ENCODE measurements around the gene NDC80.

Gene NDC80

DNA sequence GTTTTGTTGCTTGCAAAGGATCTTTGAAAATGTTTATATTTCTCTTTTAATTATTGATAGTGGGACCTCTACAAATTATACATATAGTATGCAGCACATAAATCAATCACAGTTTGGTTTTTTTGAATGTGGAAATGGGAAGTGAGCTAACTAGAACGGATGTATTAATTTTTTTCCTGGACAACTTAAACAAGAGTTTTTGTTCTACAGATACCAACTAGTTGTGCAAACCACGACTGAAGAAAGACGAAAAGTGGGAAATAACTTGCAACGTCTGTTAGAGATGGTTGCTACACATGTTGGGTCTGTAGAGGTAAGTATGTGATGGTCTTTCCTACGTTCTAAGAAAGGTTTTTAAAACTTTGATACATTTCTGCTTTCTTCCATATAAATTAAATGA is 39.2 kb downstream of the NDC80 start:
- H3K4me3 ChIP-seq (ENCODE audit: low read depth, low read length) = no peak overlapping the region
- no peak for DNase-seq (ENCODE audit: low read depth)
- TF ChIP-seq, protein P1, sequence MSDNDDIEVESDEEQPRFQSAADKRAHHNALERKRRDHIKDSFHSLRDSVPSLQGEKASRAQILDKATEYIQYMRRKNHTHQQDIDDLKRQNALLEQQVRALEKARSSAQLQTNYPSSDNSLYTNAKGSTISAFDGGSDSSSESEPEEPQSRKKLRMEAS (IDR thresholded peaks at IDR 0.05; ENCODE audit: low read depth, low read length) = no peak
- TF ChIP-seq POLR2A (IDR thresholded peaks at IDR 0.05; ENCODE audit: extremely low read depth, insufficient read length) (no peak), MYC (IDR thresholded peaks at IDR 0.05; ENCODE audit: low read depth, low read length) (no peak)
- TF ChIP-seq, protein P2, sequence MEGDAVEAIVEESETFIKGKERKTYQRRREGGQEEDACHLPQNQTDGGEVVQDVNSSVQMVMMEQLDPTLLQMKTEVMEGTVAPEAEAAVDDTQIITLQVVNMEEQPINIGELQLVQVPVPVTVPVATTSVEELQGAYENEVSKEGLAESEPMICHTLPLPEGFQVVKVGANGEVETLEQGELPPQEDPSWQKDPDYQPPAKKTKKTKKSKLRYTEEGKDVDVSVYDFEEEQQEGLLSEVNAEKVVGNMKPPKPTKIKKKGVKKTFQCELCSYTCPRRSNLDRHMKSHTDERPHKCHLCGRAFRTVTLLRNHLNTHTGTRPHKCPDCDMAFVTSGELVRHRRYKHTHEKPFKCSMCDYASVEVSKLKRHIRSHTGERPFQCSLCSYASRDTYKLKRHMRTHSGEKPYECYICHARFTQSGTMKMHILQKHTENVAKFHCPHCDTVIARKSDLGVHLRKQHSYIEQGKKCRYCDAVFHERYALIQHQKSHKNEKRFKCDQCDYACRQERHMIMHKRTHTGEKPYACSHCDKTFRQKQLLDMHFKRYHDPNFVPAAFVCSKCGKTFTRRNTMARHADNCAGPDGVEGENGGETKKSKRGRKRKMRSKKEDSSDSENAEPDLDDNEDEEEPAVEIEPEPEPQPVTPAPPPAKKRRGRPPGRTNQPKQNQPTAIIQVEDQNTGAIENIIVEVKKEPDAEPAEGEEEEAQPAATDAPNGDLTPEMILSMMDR (IDR thresholded peaks at IDR 0.05; ENCODE audit: low read depth, low read length) = no peak

DNA sequence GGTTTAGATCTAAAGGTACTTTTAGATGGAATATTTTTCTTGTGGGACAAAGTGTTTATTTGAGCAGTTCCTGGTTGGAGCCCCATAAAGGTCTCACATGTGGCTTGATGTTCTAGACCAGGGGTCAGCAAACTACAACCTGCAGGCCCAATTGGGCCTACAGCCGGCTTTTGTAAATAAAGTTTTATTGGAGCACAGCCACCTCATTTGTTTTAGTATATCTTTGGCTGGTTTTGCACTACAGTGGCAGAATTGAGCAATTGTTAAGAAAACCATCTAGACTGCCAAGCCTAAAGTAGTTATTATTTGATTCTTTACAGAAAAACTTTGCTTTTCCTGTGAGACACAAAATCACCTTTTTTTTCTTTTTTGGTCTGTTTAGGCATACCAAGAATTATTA is 41.6 kb downstream of the NDC80 start:
- TF ChIP-seq MYC (IDR thresholded peaks at IDR 0.05; ENCODE audit: low read depth, low read length) (no peak), POLR2A (IDR thresholded peaks at IDR 0.05; ENCODE audit: extremely low read depth, insufficient read length) (no peak)
- TF ChIP-seq, protein P2 (IDR thresholded peaks at IDR 0.05; ENCODE audit: low read depth, low read length) = no peak
- TF ChIP-seq, protein P1 (IDR thresholded peaks at IDR 0.05; ENCODE audit: low read depth, low read length) = no peak
- no peak for DNase-seq (ENCODE audit: low read depth)
- H3K4me3 ChIP-seq (ENCODE audit: low read depth, low read length) = no peak overlapping the region

DNA sequence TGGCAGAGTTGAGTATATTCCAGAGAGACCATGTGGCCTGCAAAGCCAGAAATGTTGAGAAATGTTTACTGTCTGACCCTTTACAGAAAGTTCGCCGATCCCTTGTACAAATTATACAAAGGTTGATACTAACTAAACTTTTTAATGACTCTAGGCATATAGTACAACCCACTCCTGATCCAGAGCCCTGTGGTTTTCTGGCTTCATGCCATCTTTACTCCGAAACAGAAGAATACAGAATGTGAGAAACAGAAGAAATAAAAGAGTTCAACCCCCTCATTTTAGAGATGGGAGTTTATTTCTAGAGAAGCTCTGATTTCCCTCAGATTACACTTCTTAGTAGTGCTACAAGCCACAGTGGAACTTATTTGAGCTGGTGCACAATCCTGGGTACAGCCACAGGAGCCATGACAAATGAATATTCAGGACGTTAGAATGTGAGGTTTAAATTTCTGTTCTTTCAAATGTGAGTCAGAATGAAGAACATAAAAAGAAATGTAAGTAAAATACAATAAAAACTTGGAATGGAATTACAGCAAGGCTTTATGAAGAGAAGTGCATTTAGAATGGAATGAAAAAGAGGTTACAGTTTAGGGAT is 46.1 kb downstream of the NDC80 start:
- TF ChIP-seq, protein P2 (IDR thresholded peaks at IDR 0.05; ENCODE audit: low read depth, low read length) = no peak
- TF ChIP-seq MYC (IDR thresholded peaks at IDR 0.05; ENCODE audit: low read depth, low read length) = no peak
- TF ChIP-seq POLR2A (IDR thresholded peaks at IDR 0.05; ENCODE audit: extremely low read depth, insufficient read length) = no peak
- TF ChIP-seq, protein P1 (IDR thresholded peaks at IDR 0.05; ENCODE audit: low read depth, low read length) = no peak
- DNase-seq (ENCODE audit: low read depth) = no peak
- no peak overlapping the region for H3K4me3 ChIP-seq (ENCODE audit: low read depth, low read length)

DNA sequence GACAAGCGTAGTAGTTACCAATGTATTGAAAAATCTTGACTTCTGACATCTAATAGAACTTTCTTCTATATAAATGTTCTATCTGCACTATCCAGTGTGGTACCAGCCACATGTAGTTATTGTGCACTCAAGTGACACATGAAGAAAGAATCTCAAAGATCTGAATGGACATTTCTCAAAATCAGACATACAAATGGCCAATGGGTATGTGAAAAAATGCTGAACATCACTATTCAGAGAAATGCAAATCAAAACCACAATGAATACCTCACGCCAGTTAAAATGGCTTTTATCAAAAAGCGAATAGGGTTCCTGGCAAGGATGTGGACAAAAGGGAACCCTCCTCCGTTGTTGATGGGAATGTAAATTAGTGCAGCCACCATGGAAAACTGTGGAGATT is 46.7 kb downstream of the NDC80 start:
- no peak overlapping the region for H3K4me3 ChIP-seq (ENCODE audit: low read depth, low read length)
- DNase-seq (ENCODE audit: low read depth) = no peak
- no peak for TF ChIP-seq POLR2A (IDR thresholded peaks at IDR 0.05; ENCODE audit: extremely low read depth, insufficient read length)
- TF ChIP-seq, protein P2 (IDR thresholded peaks at IDR 0.05; ENCODE audit: low read depth, low read length) = no peak
- TF ChIP-seq MYC (IDR thresholded peaks at IDR 0.05; ENCODE audit: low read depth, low read length) = no peak

DNA sequence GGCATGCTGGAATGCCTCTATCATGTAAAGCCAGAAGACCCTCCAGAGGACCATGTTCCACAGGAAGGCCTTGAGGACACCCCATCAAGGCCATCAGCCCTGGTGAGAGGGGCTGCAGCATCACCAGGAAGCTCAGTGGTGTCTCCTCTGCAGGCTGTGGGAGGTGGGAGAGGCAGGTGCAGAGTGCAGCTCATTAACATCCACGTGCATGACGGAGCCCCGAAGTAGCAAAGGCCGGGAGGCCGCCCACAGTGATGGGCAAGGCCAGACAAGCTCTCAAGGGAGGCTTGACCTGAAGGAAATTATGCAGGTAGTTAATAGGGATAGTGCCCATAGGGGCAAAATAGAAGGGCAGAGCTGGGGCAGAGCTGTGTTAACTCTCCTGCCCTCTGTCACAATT is 53.9 kb downstream of the NDC80 start:
- DNase-seq (ENCODE audit: low read depth) = no peak
- TF ChIP-seq MYC (IDR thresholded peaks at IDR 0.05; ENCODE audit: low read depth, low read length) (no peak), POLR2A (IDR thresholded peaks at IDR 0.05; ENCODE audit: extremely low read depth, insufficient read length) (no peak)
- TF ChIP-seq, protein P1 (IDR thresholded peaks at IDR 0.05; ENCODE audit: low read depth, low read length) = no peak
- TF ChIP-seq, protein P2 (IDR thresholded peaks at IDR 0.05; ENCODE audit: low read depth, low read length) = no peak
- no peak overlapping the region for H3K4me3 ChIP-seq (ENCODE audit: low read depth, low read length)

Data from NB4 (cell line).